GM18870 (cell line): ENCODE measurements around the gene TBRG1.

Source experiments
- ATAC-seq: cut with Tn5 transposase; IDR thresholded peaks from one replicate; pipeline ENCODE4 v1.9.1; 2021; ENCODE audit warnings: moderate library complexity; ENCODE audit not compliant: unreplicated experiment

TBRG1 gene

DNA sequence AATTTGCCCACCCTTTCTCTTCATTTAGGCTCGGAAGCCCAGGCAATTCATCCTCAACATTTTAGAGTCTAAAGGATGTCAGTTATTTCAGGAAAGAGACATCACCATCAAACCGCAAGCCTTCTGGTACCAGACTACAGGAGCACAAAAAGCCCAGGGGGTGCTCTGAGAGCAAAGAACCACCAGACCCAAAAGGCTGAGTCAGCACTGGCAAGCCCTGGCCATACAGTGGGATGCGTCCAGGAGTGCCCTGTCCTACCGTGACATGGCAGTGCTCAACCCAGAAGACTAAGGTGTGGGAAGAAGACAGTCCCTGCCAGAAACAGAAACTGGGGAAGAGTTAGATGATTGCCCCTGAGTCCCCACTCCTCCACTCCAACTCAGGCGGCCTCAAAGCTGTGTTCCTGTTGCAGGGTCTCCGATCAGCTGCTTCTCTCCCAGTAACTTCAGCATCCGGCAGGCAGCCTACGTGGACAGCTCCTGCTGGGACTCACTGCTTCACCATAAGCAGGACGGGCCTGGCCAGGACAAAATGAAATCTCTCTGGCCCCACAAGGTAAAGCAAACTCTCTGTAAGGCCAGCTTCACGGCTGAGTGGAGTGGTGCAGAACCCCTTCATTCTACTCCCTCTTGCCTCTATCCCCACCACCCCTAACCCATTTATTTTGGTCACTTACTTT, 10.0 kb upstream of the TBRG1 start:
- no peak for ATAC-seq

DNA sequence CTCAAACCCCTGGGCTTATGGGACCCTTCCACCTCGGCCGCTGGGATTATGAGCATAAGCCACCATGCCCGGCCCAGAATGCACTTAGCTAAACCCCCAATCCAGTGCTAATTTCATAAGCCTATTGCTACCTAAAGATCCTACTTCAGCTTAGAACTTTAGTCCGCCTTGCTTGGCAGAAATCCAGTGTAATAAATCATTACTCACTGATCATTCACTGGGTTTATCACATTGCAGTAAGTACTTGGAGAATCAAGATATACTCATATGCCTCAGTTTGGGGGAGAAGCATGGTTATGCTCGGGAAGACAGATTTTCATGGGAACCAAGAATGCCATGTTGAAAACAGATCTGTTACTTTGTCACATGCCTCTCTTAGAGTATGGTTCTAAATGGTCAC, 3.8 kb upstream of the TBRG1 start:
- ATAC-seq = no peak

DNA sequence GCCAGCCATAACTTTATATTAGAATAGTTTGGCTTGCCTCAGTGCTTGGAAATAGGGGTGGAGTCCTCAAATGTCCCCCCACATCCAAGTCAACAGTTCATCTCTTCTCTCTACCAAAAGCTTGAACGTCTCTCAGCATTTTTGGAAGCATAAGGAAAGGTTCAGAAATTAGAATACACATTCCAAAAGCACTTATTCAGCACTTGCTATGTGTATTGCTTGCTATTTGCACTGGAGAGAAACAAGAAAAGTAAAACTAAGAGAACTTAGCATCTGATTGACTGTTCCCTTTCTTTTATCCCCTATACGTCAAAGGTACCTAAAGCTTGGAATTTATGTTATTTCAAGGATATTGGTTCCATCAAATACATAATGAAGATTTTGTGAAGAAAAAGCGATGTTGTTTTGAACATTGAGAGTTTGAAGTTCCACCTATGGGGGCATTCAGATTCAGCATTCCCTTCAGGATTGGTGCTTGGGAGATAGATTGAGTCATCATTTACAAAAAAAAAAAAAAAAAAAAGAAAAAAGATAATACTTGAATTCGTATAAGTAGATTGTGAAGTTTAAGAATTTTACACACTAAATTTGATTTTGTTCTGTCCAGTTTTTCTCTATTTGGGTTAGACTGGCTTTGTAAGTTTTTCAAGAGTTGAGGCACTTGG, 1.3 kb downstream of the TBRG1 start:
- no peak for ATAC-seq

DNA sequence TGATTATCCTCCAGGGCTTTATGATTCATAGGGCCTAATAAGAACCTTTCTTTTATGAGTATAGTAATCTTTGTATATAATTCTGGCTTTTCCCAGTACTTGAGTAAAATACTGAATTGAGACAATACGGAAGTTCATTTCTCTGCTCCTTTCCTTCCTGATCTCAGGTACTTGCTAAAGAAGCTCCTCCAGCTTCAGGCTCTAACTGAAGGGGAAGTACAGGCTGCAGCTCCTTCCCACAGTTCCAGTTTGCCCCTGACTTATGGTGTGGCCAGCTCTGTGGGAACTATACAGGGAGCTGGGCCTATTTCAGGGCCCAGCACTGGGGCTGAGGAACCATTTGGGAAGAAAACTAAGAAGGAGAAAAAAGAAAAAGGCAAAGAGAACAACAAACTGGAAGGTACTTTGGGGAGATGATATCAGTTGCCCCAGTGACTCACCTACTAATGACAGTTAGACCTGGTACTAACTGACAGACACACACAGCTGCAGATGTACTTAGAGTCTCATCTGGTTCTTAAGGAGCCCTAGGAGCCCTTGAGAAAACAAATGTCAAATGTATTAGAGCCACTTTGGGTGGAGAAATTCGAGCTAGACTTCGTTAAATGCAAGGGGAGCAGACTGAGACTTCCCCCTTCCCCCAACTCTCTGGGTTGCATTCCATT, 3.0 kb downstream of the TBRG1 start:
- ATAC-seq = no peak

DNA sequence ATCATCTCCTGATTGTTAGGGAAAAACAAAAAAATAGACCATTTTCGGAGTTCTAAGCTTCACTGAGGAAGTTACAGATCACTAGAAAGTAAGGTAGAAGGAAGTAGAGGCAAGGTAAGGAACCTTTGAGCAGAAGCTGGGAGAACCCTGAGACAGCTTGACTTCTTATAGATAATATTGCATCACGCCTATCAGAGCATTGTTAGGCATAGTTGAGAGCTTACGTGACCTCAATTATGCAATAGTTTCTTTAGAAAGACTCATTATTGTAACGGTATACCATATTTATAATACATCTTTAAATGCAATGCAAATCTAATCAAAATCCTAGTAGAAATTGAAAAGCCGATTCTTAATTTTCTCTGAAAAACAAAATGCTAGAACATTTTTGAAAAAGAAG, 4.9 kb downstream of the TBRG1 start:
- ATAC-seq = no peak

DNA sequence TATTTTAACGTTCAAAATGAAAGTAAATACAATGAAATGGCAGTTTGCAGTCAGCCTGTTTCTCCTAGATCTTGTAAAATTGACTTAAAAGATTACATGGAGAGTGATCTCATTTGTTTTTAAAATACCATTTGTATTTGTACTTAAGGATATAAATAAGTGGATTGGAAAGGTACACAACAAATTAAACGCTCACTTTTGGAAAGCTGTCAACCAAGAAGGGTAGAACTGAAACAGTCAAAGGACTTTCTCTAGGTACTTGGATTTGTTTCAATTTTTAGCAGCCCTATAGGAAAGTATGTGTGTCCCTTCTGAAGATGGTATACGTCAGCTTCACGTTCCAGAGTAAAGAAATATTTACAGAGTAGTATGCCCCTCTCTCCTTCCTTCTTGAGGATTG, 7.3 kb downstream of the TBRG1 start:
- ATAC-seq = no peak

DNA sequence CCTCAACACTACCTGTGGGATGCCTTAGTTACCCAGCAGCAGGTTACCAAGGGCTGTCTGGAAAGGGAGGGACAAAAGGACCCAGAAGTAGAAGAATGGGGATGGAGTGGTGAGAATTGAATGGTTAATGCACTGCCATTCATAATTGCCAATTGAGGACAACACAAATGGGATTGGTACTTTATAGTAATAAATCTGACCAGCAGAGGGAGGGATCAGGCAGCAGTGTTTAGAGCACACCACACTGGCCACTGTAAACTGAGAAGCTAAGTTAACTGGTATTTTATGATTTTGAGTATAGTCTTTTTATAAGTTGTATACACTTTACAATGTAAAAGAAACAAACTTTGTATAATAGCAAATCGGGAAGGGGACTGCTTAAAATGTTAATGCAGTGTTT, 10.7 kb downstream of the TBRG1 start:
- ATAC-seq = no peak

DNA sequence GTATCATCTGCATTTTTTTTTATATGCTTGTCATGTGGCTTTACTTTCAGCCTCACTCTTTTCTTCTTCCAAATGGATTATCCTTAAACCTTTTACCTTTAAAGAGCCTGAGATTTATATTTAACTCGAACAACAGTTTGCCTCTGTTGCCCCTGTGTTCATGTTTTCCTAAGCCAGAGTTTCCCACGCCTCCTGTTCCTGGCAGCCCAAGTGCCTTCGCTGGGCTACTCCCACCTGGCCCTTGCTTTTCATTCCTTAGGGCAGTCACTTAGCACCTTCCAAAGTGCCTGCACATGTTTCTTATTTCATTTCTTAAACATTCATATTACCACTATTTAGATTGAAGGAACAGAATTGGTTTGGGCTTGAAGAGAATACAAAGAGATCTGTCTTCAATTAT, 13.3 kb downstream of the TBRG1 start:
- no peak for ATAC-seq

DNA sequence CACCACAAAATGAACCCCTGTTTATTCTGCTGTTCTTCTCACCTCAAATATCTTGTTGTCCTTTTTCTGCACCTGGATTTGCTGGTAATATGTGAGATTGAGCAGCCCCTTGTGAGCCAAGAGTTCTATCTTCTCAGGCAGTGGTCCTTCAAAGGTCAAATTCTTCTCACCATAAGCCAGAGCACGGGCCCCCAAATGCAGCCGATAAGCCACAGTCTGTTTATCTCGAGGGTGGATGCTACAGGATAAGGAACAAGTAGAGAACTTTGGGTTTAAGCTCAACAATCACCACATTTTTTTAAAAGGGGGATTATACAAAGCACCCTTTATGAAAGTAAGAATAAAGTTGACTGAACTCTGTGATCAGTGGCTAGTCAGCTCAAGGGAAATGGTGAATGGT, 15.8 kb downstream of the TBRG1 start:
- no peak for ATAC-seq

DNA sequence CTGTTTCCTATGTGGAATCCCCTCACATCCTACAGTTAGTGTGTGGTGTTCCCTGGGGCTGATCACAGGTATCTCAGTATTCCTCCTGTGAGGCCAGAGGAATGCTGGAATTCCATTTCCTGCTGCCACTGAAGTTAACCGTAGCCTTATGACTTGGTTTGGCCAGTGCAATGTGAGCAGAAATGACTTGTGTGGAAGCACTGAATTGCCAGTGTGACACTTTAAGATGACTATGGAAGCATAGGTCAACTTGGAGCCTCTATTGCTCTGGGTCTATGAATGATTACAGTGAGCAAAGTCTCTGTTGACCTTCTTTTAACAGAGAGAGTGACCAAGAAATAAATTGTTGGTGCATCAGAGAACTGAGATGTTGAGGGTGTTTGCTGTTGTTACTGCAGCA, 16.5 kb downstream of the TBRG1 start:
- no peak for ATAC-seq

DNA sequence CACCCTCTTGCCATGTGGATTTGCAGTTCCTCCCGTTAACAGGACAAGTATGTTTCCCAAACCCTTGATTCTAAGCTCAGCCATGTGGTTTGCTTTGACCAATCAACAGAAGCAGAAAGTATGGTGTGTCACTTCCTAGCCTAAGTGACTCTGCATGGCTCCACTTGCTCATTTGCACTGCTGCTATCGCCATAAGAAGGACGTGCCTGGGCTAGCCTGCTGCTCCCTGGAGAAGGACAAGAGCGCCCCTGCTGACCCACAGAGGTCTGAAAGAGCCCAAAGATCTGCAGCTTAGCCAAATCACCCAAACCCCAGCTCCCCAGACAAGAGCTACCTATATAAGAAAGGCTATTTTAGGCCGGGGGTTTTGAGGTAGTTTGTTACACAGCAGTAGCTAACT, 18.0 kb downstream of the TBRG1 start:
- ATAC-seq = no peak

DNA sequence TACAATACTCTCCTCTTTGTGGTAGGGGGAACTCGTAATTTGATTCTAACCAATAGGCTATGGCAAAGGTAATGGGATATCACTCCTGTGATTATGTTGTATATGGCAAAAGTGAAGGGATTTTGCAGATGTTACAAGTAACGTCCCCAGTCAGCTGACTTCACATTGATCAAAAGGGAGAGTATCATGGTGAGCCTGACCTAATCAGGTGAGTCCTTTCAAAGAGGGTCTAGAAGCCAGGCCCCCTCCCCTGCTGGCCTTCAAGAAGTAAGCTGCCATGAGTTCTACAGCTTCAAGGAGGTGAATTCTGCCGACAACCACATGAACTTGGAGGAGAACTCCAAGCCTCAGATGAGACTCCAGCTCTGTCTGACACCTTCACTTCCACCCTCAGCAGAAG, 20.0 kb downstream of the TBRG1 start:
- ATAC-seq = no peak

DNA sequence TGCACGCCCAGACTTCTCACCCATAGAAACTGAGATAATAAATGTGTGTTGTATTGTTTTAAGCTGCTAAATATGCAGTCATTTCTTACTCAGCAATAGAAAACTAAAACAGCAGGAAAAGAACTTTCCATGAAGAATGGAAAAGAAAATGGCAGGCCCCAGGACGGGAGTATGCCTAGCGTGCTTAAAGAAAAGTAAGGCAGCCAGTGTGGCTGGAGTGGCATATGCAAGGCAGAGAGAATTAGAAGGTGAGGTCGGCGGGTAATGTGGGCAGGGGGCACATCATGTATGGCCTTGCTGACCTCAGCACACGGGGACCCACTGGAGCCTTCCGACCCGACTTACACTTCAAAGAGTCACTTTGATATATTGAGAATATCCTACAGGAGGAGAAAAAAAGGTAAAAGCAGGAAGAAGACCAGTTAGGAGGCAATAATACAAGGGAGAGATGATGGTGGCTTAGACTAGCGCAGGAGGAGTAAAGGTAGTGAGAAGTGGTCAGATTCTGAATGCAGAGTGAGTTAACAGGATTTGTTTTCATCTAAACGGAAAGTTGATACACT, 20.5 kb downstream of the TBRG1 start:
- ATAC-seq = no peak

DNA sequence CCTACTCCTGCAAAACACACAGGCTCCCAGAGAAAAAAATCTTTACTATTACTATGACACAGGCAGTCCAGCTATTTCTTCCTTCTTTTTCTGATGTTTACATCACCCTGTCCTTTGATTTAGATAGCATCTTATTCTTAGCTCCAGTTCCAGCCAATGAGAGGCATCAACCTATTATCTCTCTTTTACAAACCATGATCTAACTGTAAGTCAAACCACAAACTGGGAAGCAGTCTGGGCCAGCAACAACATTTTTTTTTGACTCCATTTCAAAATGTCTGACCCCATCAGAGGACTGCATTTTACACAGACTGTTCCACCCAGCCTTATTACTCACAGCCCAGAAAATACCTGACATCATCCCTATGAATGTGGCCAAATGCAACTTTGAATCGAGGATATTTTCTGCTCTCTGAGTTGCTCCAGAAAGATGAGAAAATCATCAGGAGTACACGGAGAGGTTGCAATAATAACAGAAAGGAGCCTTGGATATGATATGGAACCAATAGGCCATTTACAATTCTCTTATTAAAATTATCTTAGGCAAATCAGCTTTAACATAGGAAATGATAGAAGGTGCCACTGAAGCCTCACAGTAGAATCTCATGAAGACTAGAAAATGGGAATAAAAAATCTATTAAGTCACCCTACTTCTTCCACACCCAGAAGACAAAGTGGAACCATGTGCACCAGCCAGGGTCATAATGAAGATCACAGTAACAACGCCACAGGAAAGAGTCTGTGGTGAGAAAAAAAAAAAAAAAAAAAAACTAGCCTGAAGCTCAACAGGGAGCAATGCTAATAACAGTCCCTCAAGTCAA, 21.2 kb downstream of the TBRG1 start:
- ATAC-seq = no peak

DNA sequence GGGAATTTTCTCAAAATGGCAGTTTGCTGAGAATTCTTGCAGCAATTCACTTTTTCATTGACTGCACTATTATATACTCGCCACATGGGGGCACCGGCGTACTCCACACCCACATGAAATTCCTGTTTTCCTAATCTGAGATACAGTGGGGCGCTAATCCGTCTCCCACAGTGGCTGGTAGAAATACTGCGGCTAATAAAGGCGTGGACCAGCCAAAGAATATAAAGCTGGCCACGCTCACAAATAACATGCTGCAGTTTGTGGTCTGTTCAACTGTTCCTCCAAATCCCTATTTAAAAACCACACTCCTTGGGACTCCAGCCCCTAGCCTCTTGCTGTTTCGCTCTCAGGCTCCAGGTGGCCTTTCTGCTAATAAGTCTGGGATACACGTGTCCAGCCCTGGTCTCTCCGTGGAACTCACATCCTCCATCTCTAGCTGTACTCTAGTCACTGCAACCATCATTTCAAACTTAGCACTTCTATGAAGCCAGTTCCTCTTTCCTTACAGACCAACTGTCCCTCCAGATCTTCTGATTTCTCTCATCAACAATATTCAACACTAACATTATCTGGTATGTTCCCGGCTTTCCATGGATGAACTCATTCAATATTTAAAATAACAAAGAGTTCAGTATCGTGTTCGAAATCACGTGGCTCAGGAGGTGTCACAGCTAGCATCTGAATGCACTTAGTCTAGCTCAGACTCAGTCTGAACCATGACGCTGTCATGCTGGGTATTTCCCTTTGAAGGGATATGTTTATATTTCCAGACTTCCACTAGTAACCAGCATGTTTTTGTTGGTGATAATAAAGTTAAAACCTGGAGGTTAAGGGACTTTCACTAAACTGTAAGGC, 22.0 kb downstream of the TBRG1 start:
- ATAC-seq = no peak

DNA sequence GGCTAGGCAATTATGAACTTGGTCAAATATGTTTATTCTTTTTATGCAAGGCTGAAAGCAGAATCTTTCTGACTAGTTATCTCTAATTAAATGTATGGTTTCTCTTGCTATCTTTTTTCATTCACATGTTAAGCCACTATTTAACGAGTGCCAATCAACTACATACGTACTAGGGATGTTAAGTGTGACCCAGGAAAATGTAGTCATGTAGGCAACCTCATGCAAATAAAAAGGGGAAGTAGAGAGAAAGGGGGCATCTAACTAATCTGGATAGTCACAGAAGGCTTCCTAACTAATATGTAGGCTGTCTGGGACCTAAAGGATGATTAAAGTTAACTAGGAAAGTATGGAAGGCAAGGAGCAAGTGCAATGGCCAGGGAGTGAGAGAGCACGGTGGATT, 23.5 kb downstream of the TBRG1 start:
- ATAC-seq = no peak

DNA sequence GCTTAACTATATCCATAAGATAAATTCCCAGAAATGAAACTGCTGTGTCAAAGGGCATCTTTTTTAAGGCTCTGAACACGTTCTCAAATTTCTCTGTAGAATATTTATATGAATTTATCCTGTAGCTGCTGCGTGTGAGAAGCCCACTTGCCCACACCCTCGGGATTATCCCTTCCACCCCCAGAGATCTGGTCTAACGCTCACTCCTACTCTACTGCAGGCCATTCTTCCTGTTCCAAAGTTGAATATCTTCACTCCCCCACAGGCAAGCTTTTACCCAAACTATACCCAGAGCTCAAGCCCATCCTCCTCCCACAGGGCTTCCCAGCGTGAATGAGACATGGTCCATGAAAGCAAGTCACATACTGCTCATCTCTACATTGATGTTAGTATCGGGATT, 25.9 kb downstream of the TBRG1 start:
- no peak for ATAC-seq

DNA sequence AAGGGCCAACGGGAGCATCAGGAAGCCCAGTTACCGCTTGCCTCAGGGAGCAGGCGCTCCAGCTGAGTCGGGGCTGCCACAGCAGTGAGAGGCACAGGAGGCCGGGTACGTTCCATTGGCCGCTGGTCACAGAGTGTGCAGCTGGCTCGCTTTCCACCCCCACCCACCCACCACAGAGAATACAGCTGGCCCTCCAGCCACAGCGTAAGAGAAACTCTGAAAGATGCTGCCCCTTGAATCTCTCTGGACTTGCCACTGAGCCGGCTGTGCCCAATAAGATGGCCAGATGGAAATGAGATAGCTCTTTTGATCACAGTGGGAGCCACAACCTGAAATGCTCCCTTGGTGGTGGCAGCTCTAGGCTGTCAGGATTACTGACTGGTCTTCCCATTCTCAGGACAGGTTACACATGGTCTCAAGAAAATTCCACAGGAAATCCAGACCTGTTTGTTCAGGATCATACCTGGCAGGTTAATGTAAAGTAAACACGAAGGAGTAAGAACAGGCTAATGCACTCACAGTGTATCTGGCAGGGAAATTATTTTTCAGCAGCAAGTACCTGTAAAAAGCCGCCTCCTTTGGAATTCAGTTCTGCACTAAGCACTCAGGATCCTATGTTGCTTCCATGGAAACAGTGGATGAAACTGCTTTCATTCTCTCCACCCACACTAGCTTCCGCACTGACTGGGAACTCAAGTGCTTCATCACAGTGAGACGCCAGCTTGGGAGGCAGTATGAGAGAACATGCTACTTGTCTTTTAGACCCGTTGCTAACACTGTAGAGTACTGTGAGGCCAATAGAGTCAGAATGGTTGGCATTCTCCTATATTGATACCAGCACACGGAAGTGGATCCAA, 34.3 kb downstream of the TBRG1 start:
- no peak for ATAC-seq

DNA sequence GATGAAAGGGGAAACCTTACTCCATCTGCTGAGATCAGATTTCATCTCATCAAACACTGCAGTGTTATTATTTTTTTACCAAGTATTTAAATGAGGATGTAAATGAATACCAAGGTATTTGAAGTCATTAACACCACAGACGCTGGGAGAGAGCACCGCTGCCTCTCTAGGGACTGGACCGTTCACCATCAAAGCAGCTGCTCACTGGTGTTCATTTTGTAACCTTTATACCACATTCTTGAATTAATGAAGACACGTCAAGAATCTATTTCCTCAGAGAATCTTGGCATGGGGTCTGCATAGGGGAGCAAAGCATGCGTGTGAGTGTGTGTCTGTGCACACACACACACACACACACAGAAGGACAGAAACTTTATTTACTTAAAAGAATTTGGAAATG, 35.2 kb downstream of the TBRG1 start:
- ATAC-seq = no peak
